ENCODE measurements around the gene RGS17. TPM values are rescaled to one million over a fixed set of nuclear protein-coding genes. Genes with fewer than 3 reads are reported as not detected.
A peak's percentile ranks its signal among the peaks of the same experiment; 100 is the strongest.

Gene RGS17
- total and polyA plus RNA-seq, 2 donors: 1.6 to 2.4 TPM

DNA sequence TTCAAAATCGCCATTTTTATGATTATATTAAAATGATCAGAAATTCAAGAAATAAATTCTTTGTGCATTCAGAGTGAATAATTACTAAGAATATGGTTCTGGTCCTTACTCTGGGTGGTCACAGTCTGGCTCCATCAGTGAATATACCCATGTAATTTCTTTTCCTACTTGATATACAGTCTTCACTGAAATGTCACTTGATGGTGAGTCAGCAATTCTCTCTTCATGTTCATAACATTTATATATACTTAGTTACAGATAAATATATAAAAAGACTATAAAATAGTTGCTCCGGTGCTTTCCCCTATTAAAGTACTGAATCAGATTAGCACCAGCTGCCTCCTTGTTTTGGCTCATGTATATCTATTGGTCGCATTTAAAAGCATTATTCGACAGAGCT, 72.2 kb downstream of the RGS17 start:
- Histone ChIP-seq H3K36me3 (ENCODE audit: control insufficient read depth in 2 of 2, insufficient read depth in 2 of 2, low read length in 1 of 2) (no peaks in the 10 kb centered on the region), H3K4me3 (ENCODE audit: low read length in 2 of 2) (no peak overlapping the region), H3K27me3 (ENCODE audit: control insufficient read depth in 2 of 2, insufficient read depth in 1 of 2, low read length in 1 of 2) (no peaks in the 10 kb centered on the region), H3K27ac (ENCODE audit: low read depth in 1 of 2, low read length in 1 of 2) (no peak overlapping the region), H3K4me1 (ENCODE audit: control insufficient read depth in 2 of 2, insufficient read depth in 2 of 2, low read length in 2 of 2) (no peaks in the 10 kb centered on the region), H3K9me3 (ENCODE audit: control insufficient read depth in 2 of 2, insufficient read depth in 1 of 2, low read length in 1 of 2) (no peaks in the 10 kb centered on the region)
- 79% methylated on average over 4 of the region's 4 CpGs for WGBS
- DNase-seq (ENCODE audit: low read depth in 6 of 9, low spot score in 9 of 9): no peak

DNA sequence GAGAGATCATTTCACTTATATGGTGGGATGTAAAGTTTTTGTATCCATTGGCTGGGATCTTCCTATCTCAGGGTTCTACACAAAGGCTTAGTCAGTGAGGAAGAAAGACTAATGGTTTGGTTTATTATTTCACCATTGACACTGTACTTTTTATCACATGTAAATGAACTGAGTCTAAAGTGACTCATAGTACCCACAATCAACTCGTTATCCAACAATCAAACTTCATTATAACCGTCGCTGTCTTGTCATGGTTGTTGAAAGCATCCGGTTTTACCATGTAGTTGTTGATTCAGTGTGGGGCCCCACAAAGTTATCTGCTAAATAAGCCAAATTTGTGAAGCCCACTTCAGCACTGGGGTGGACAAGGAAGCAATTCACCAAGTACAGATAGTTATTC, 72.8 kb downstream of the RGS17 start:
- 75% methylated on average over 4 of the region's 4 CpGs for WGBS
- H3K4me3 ChIP-seq (ENCODE audit: low read length in 2 of 2): no peak overlapping the region

DNA sequence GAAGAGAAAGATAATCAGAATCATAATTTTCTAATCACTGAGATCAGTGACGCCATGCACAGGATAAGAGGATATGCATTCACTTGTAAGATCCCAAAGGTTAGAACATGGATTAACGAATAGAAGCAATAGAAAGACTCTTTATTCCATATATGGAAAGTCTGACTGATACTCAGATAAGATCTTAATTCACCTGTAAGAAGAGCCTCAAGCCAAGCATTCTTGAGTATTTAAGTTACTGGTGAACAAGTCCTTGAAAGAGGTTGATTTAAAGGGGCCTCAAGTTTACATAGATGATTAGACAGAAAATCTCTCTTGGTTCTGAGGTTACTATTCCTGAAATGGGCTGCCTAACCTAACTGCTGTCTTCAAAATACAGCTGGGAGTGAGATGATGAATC, 74.8 kb downstream of the RGS17 start:
- H3K27ac ChIP-seq (ENCODE audit: low read depth in 1 of 2, low read length in 1 of 2): no peak overlapping the region
- no peaks in the 10 kb centered on the region for H3K4me1 ChIP-seq (ENCODE audit: control insufficient read depth in 2 of 2, insufficient read depth in 2 of 2, low read length in 2 of 2)
- H3K4me3 ChIP-seq (ENCODE audit: low read length in 2 of 2): no peak overlapping the region
- no peak for DNase-seq (ENCODE audit: low read depth in 6 of 9, low spot score in 9 of 9)
- H3K9me3 ChIP-seq (ENCODE audit: control insufficient read depth in 2 of 2, insufficient read depth in 1 of 2, low read length in 1 of 2): no peaks in the 10 kb centered on the region
- H3K27me3 ChIP-seq (ENCODE audit: control insufficient read depth in 2 of 2, insufficient read depth in 1 of 2, low read length in 1 of 2): no peaks in the 10 kb centered on the region
- H3K36me3 ChIP-seq (ENCODE audit: control insufficient read depth in 2 of 2, insufficient read depth in 2 of 2, low read length in 1 of 2): no peaks in the 10 kb centered on the region
- WGBS: 88% methylated on average over 2 of the region's 2 CpGs

More for the DNA sequence above, 72.8 kb downstream of the RGS17 start:
- Histone ChIP-seq H3K36me3 (ENCODE audit: control insufficient read depth in 2 of 2, insufficient read depth in 2 of 2, low read length in 1 of 2) (no peaks in the 10 kb centered on the region), H3K27me3 (ENCODE audit: control insufficient read depth in 2 of 2, insufficient read depth in 1 of 2, low read length in 1 of 2) (no peaks in the 10 kb centered on the region), H3K4me1 (ENCODE audit: control insufficient read depth in 2 of 2, insufficient read depth in 2 of 2, low read length in 2 of 2) (no peaks in the 10 kb centered on the region), H3K9me3 (ENCODE audit: control insufficient read depth in 2 of 2, insufficient read depth in 1 of 2, low read length in 1 of 2) (no peaks in the 10 kb centered on the region), H3K27ac (ENCODE audit: low read depth in 1 of 2, low read length in 1 of 2) (no peak overlapping the region)
- DNase-seq (ENCODE audit: low read depth in 6 of 9, low spot score in 9 of 9): no peak

DNA sequence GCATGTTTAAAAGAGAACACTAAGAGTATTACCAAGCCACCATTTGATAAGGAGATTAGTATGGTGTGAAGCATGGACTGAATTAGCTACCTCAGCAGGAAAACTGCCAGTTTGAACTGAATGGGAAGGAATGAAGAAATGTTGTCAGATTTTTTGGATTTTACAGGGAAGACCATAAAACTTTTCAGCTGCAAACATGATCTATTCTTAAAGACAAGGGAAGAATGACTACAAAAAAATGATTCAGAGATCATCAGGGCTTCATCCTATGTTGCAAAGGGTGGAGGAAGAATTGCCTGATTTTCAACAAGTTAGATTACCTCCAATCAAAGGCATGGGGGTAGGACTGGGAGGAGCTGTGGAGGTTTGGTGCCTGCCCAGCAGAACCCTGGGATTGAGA, 79.3 kb downstream of the RGS17 start:
- Histone ChIP-seq H3K36me3 (ENCODE audit: control insufficient read depth in 2 of 2, insufficient read depth in 2 of 2, low read length in 1 of 2) (no peaks in the 10 kb centered on the region), H3K27me3 (ENCODE audit: control insufficient read depth in 2 of 2, insufficient read depth in 1 of 2, low read length in 1 of 2) (no peaks in the 10 kb centered on the region), H3K4me3 (ENCODE audit: low read length in 2 of 2) (no peak overlapping the region), H3K9me3 (ENCODE audit: control insufficient read depth in 2 of 2, insufficient read depth in 1 of 2, low read length in 1 of 2) (no peaks in the 10 kb centered on the region), H3K27ac (ENCODE audit: low read depth in 1 of 2, low read length in 1 of 2) (no peak overlapping the region), H3K4me1 (ENCODE audit: control insufficient read depth in 2 of 2, insufficient read depth in 2 of 2, low read length in 2 of 2) (no peaks in the 10 kb centered on the region)
- DNase-seq (ENCODE audit: low read depth in 6 of 9, low spot score in 9 of 9): no peak

DNA sequence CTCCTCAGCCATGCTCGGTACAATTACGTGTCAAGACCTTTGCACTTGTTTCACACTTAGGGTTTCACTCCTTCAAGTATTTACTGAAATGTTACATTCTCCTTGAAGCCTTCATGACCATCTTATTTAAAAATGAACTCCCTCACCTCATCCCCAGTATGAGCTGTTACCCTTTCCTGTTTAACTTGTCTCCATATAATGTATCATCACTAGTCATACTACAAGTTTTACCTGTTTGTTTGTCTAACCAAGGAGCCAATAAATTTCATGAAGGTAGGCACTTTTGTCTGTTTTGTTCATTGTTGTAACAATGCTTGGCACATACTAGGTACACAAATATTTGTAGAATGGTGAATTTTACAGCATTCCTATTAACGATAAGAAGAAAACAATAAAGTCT, 82.5 kb downstream of the RGS17 start:
- Histone ChIP-seq H3K27ac (ENCODE audit: low read depth in 1 of 2, low read length in 1 of 2) (no peak overlapping the region), H3K4me1 (ENCODE audit: control insufficient read depth in 2 of 2, insufficient read depth in 2 of 2, low read length in 2 of 2) (no peaks in the 10 kb centered on the region), H3K36me3 (ENCODE audit: control insufficient read depth in 2 of 2, insufficient read depth in 2 of 2, low read length in 1 of 2) (no peaks in the 10 kb centered on the region), H3K4me3 (ENCODE audit: low read length in 2 of 2) (no peak overlapping the region), H3K9me3 (ENCODE audit: control insufficient read depth in 2 of 2, insufficient read depth in 1 of 2, low read length in 1 of 2) (no peaks in the 10 kb centered on the region), H3K27me3 (ENCODE audit: control insufficient read depth in 2 of 2, insufficient read depth in 1 of 2, low read length in 1 of 2) (no peaks in the 10 kb centered on the region)
- 98% methylated on average over 3 of the region's 3 CpGs for WGBS
- no peak for DNase-seq (ENCODE audit: low read depth in 6 of 9, low spot score in 9 of 9)

DNA sequence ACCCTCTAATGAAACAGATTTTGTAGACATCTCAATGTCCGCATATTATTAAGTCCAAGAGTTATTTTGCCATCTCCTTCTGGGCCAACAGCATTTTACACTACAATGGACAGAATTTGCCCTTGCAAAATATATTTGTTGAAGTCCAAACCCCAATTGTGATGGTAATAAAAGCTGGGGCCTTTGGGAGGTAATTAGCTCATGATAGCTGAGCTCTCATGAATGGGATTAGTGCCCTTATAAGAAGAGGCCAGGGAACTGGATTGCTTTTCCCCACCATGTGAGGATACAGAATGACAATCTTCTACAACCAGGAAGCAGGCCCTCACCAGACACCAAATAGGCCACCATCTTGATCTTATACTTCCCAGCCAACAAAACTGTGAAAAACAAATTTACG, 83.7 kb downstream of the RGS17 start:
- no peaks in the 10 kb centered on the region for H3K27me3 ChIP-seq (ENCODE audit: control insufficient read depth in 2 of 2, insufficient read depth in 1 of 2, low read length in 1 of 2)
- H3K36me3 ChIP-seq (ENCODE audit: control insufficient read depth in 2 of 2, insufficient read depth in 2 of 2, low read length in 1 of 2): no peaks in the 10 kb centered on the region
- no peak for DNase-seq (ENCODE audit: low read depth in 6 of 9, low spot score in 9 of 9)
- no peaks in the 10 kb centered on the region for H3K4me1 ChIP-seq (ENCODE audit: control insufficient read depth in 2 of 2, insufficient read depth in 2 of 2, low read length in 2 of 2)
- WGBS: 85% methylated on average over 2 of the region's 2 CpGs
- H3K4me3 ChIP-seq (ENCODE audit: low read length in 2 of 2): no peak overlapping the region
- H3K9me3 ChIP-seq (ENCODE audit: control insufficient read depth in 2 of 2, insufficient read depth in 1 of 2, low read length in 1 of 2): no peaks in the 10 kb centered on the region
- no peak overlapping the region for H3K27ac ChIP-seq (ENCODE audit: low read depth in 1 of 2, low read length in 1 of 2)

DNA sequence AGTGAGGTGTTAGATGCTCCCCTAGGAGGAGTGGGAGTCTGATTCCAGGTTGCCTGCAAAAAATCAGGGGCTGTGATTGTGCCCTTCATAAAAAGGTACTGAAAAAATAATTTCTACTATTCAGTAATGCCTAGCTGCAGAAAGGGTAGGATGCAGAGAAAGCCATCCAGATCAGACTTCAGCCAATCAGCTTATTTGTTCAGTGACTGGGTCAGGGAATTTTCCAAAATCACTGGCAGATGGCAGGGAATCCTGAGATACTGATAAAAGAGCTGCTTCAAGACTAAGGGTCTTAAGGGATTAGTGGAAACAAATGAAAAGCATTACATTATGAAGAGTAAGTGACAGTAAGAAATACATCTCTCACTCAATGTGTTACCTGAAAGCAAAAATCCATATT, 85.8 kb downstream of the RGS17 start:
- H3K36me3 ChIP-seq (ENCODE audit: control insufficient read depth in 2 of 2, insufficient read depth in 2 of 2, low read length in 1 of 2): no peaks in the 10 kb centered on the region
- H3K27ac ChIP-seq (ENCODE audit: low read depth in 1 of 2, low read length in 1 of 2): no peak overlapping the region
- no peak overlapping the region for H3K4me3 ChIP-seq (ENCODE audit: low read length in 2 of 2)
- no peaks in the 10 kb centered on the region for H3K27me3 ChIP-seq (ENCODE audit: control insufficient read depth in 2 of 2, insufficient read depth in 1 of 2, low read length in 1 of 2)
- no peaks in the 10 kb centered on the region for H3K9me3 ChIP-seq (ENCODE audit: control insufficient read depth in 2 of 2, insufficient read depth in 1 of 2, low read length in 1 of 2)
- no peaks in the 10 kb centered on the region for H3K4me1 ChIP-seq (ENCODE audit: control insufficient read depth in 2 of 2, insufficient read depth in 2 of 2, low read length in 2 of 2)
- DNase-seq (ENCODE audit: low read depth in 6 of 9, low spot score in 9 of 9): no peak

DNA sequence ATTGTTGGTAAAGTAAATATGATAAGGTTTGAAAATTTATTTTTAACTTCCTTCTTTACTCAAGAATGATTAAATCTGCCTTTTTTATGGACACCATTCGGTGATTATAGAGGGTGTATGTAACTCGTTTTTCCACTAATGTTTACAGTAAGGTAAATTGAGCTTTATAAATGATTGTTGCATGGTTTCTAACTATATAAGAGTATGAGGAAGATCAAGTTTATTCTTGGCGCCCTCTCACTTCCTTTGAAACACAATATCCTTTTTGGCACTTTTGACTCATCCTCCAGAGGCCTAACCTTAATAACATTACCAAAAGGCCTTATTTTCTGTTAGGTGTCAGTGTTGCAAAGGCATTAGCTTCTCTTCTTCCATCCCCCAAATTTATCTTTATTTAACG, 86.8 kb downstream of the RGS17 start:
- Histone ChIP-seq H3K4me3 (ENCODE audit: low read length in 2 of 2) (no peak overlapping the region), H3K27ac (ENCODE audit: low read depth in 1 of 2, low read length in 1 of 2) (peak overlapping the region in 1 of 2 donors; percentile 53), H3K9me3 (ENCODE audit: control insufficient read depth in 2 of 2, insufficient read depth in 1 of 2, low read length in 1 of 2) (no peaks in the 10 kb centered on the region), H3K36me3 (ENCODE audit: control insufficient read depth in 2 of 2, insufficient read depth in 2 of 2, low read length in 1 of 2) (no peaks in the 10 kb centered on the region), H3K4me1 (ENCODE audit: control insufficient read depth in 2 of 2, insufficient read depth in 2 of 2, low read length in 2 of 2) (no peaks in the 10 kb centered on the region), H3K27me3 (ENCODE audit: control insufficient read depth in 2 of 2, insufficient read depth in 1 of 2, low read length in 1 of 2) (no peaks in the 10 kb centered on the region)
- WGBS: 92% methylated on average over 4 of the region's 4 CpGs
- DNase-seq (ENCODE audit: low read depth in 6 of 9, low spot score in 9 of 9): peak in 1 of 9 donors; percentile 15

DNA sequence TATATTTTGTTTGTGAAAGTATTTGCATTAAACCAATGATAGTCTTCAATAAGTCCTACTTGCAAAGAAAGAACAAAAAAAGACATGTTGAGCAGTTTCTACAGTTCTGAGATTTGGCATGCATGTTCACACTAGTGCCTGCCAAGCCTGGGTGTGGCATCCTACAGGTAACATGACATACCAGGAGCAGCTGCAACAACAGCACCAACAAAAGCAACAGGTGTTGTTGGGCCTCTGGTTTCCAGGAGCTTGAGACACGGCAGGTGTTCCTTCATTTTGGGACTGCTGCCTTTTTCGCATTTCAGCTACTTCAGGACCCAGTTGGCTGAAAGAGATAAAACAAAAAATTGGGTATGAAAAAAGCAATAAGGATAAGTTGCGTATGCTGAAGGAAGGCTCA, 87.4 kb downstream of the RGS17 start:
- no peaks in the 10 kb centered on the region for H3K27me3 ChIP-seq (ENCODE audit: control insufficient read depth in 2 of 2, insufficient read depth in 1 of 2, low read length in 1 of 2)
- no peaks in the 10 kb centered on the region for H3K4me1 ChIP-seq (ENCODE audit: control insufficient read depth in 2 of 2, insufficient read depth in 2 of 2, low read length in 2 of 2)
- H3K36me3 ChIP-seq (ENCODE audit: control insufficient read depth in 2 of 2, insufficient read depth in 2 of 2, low read length in 1 of 2): no peaks in the 10 kb centered on the region
- no peak overlapping the region for H3K4me3 ChIP-seq (ENCODE audit: low read length in 2 of 2)
- H3K9me3 ChIP-seq (ENCODE audit: control insufficient read depth in 2 of 2, insufficient read depth in 1 of 2, low read length in 1 of 2): no peaks in the 10 kb centered on the region
- 92% methylated on average over 3 of the region's 3 CpGs for WGBS
- peak overlapping the region in 1 of 2 donors; percentile 53 for H3K27ac ChIP-seq (ENCODE audit: low read depth in 1 of 2, low read length in 1 of 2)
- peak in 1 of 9 donors; percentile 22 for DNase-seq (ENCODE audit: low read depth in 6 of 9, low spot score in 9 of 9)

DNA sequence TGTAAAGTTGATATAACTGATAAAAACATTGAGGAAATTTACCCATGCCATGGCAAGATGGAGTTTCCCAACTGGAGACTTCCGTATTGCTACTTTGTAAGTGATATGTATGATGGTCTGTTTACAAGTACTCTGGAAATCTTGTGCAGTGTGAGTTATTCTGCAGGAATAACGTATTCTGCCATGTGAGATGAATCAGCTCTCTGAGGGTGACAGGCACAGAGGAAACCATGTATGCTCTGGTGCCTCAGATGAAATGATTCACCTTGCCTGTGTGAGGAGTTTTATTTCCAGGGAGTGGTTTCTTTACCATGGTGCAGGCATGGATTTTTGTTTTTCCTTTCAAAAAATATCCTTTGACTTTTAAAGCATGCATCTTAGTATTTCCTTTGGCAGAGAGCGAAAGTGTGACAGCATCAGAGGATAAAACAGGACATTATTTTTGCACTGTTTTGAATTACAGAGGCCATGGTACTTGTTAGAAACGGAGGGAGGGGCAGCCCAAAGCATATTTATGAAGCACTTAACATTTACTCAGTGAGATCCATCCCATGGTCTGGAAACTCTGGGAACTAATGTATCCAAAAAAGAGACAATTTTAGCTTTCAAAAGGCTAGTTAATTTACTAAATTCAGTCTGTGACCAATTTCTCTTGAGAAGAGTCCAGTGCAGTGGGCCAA, 92.6 kb downstream of the RGS17 start:
- Histone ChIP-seq H3K27me3 (ENCODE audit: control insufficient read depth in 2 of 2, insufficient read depth in 1 of 2, low read length in 1 of 2) (no peaks in the 10 kb centered on the region), H3K4me1 (ENCODE audit: control insufficient read depth in 2 of 2, insufficient read depth in 2 of 2, low read length in 2 of 2) (no peaks in the 10 kb centered on the region), H3K9me3 (ENCODE audit: control insufficient read depth in 2 of 2, insufficient read depth in 1 of 2, low read length in 1 of 2) (no peaks in the 10 kb centered on the region), H3K4me3 (ENCODE audit: low read length in 2 of 2) (no peak overlapping the region), H3K27ac (ENCODE audit: low read depth in 1 of 2, low read length in 1 of 2) (no peak overlapping the region), H3K36me3 (ENCODE audit: control insufficient read depth in 2 of 2, insufficient read depth in 2 of 2, low read length in 1 of 2) (no peaks in the 10 kb centered on the region)
- no peak for DNase-seq (ENCODE audit: low read depth in 6 of 9, low spot score in 9 of 9)
- WGBS: 83% methylated on average over 4 of the region's 4 CpGs
